Measurements from ENCODE around the gene MMP15.

The MMP15 gene

DNA sequence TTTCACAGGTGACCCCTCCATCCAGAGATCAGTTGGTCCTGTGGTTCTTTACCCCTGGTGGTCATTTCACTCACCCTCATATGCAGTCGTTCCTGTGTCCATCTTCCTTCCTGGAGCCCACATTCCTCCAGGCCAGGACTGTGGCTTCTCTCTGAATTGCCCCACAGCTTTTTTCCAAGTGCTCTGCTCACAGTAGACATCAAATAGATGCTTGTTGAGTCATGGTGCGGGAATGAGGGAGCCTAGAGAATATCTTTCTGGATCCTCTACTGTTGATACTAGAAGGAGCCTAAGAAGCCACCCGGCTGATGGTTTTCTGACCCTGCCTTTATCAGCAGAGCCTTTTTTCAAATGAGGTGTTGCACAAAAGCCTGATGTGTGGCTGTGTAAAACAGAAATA is 13.9 kb upstream of the MMP15 start:
- Histone ChIP-seq H3K4me3 (replicated peaks; ENCODE audit: low read depth, low read length) (no peak overlapping the region), H3K36me3 (ENCODE audit: control insufficient read depth, insufficient read depth, low read length) (peaks cover 22% of the 10 kb centered on the region), H3K27me3 (replicated peaks; ENCODE audit: control insufficient read depth, insufficient read depth, low read length) (no peaks in the 10 kb centered on the region)
- no peak for DNase-seq (ENCODE audit: extremely low read depth, insufficient read length)
- TF ChIP-seq, protein P1, sequence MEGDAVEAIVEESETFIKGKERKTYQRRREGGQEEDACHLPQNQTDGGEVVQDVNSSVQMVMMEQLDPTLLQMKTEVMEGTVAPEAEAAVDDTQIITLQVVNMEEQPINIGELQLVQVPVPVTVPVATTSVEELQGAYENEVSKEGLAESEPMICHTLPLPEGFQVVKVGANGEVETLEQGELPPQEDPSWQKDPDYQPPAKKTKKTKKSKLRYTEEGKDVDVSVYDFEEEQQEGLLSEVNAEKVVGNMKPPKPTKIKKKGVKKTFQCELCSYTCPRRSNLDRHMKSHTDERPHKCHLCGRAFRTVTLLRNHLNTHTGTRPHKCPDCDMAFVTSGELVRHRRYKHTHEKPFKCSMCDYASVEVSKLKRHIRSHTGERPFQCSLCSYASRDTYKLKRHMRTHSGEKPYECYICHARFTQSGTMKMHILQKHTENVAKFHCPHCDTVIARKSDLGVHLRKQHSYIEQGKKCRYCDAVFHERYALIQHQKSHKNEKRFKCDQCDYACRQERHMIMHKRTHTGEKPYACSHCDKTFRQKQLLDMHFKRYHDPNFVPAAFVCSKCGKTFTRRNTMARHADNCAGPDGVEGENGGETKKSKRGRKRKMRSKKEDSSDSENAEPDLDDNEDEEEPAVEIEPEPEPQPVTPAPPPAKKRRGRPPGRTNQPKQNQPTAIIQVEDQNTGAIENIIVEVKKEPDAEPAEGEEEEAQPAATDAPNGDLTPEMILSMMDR (IDR thresholded peaks at IDR 0.05; ENCODE audit: insufficient read depth, low read length, poor library complexity, severe bottlenecking): no peak

DNA sequence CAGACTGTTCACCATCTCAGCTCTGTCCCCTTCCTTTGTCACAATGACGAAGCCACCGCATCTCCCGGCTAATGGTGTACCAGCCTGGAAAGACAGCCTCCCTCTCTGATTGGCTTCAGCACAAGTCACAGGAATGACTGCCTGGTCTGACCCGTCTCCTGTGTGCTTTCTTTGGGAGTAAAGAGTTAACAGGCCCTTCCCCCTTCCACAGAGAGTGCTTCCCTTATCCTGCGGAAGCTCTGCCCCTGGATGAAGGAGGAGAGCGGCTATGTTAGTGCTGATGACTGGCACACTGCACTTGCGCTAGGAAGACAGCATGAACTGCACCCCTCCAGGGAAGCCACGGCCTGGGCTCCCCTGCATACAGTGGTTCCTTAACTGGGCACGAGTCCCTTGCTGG is 13.1 kb upstream of the MMP15 start:
- no peaks in the 10 kb centered on the region for H3K27me3 ChIP-seq (replicated peaks; ENCODE audit: control insufficient read depth, insufficient read depth, low read length)
- no peak for DNase-seq (ENCODE audit: extremely low read depth, insufficient read length)
- TF ChIP-seq, protein P1 (IDR thresholded peaks at IDR 0.05; ENCODE audit: insufficient read depth, low read length, poor library complexity, severe bottlenecking): no peak
- H3K36me3 ChIP-seq (ENCODE audit: control insufficient read depth, insufficient read depth, low read length): peaks cover 24% of the 10 kb centered on the region
- no peak overlapping the region for H3K4me3 ChIP-seq (replicated peaks; ENCODE audit: low read depth, low read length)

DNA sequence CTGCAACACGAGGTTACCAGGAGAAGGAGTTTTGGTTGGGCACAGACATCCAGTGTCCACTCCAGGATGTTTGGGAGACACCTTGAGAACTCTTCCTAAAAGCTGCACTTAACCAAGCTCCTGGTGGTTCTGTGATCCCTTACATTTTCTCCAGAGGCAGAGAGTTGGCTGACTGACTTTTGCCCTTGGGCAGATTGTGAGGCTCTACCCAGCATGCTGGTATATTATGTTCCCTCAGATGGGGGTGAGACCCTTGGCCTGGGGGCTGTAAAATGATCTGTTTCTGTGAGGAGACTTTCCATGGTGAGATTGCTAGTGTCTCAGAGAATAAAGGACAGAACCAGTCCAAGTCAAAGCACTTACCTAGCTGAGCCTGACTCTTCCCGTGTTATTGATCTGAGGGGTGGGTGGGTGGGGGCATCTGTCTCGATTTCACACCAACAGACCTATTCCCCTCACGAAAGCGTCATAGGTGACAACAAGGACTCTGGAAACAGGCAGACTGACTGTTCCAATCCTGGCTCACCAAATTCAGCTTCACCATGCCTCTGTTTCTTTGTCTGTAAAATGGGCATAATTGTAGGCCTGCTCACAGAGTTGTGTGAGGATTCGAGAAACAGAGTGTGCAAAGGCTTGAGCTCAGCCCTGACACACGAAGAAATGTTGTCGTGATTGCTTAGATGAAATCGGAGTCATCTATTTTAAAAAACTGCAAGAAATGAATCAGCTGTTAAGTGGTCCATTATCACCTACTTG is 12.2 kb upstream of the MMP15 start:
- H3K4me3 ChIP-seq (replicated peaks; ENCODE audit: low read depth, low read length): no peak overlapping the region
- DNase-seq (ENCODE audit: extremely low read depth, insufficient read length): no peak
- peaks cover 24% of the 10 kb centered on the region for H3K36me3 ChIP-seq (ENCODE audit: control insufficient read depth, insufficient read depth, low read length)
- H3K27me3 ChIP-seq (replicated peaks; ENCODE audit: control insufficient read depth, insufficient read depth, low read length): no peaks in the 10 kb centered on the region
- TF ChIP-seq, protein P1 (IDR thresholded peaks at IDR 0.05; ENCODE audit: insufficient read depth, low read length, poor library complexity, severe bottlenecking): no peak

DNA sequence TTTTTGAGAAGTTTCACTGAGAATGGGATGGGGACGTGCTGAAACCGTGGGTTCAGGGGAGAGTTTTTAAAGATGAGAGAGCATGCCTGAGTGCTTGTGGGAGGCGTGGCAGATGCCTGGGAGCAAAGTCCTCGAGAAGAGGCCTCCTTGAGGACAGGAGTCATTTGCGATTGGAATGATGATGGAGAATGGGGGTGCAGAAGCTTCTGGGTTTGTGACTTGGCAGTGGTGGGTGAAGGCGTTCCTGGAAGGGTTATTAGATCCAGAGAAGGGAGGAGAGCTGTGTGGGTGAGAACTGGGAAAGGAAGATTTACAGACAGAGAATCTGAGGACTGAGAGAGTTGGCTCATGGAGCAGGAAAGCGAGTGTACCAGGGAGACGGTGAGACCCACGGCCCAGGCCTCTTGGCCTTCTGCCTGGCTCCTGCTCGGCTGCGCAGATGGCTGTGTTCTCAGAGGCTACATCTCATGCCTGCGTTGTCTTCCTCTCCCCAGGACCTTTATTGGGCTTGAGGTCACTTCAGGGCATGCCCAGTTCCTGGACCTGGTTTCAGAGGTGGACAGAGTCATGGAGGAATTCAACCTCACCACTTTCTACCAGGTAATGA is 8.6 kb upstream of the MMP15 start:
- Histone ChIP-seq H3K4me3 (replicated peaks; ENCODE audit: low read depth, low read length) (no peak overlapping the region), H3K36me3 (ENCODE audit: control insufficient read depth, insufficient read depth, low read length) (peaks cover 16% of the 10 kb centered on the region), H3K27me3 (replicated peaks; ENCODE audit: control insufficient read depth, insufficient read depth, low read length) (no peaks in the 10 kb centered on the region)
- TF ChIP-seq, protein P1 (IDR thresholded peaks at IDR 0.05; ENCODE audit: insufficient read depth, low read length, poor library complexity, severe bottlenecking): no peak
- no peak for DNase-seq (ENCODE audit: extremely low read depth, insufficient read length)

DNA sequence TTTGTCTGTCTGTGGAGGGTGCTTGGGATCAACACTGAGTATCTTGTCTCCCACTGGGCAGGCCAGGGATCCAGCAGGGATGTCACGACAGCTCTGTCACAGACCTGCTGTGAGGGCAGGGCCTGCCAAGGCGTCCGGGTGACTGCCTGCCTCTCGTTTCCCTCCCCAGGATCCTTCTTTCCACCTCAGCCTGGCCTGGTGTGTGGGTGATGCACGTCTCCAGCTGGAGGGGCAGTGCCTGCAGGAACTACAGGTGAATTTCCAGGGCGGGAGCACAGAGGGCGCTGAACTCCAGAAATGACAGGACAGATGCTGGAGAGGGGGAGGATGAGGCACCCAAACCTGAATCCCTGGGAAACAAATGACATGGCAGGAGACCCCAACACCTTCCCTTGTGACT is 6.8 kb upstream of the MMP15 start:
- no peaks in the 10 kb centered on the region for H3K27me3 ChIP-seq (replicated peaks; ENCODE audit: control insufficient read depth, insufficient read depth, low read length)
- H3K36me3 ChIP-seq (ENCODE audit: control insufficient read depth, insufficient read depth, low read length): peaks cover 10% of the 10 kb centered on the region; the same call in 1 of the 2 replicates
- TF ChIP-seq, protein P1 (IDR thresholded peaks at IDR 0.05; ENCODE audit: insufficient read depth, low read length, poor library complexity, severe bottlenecking): no peak
- H3K4me3 ChIP-seq (replicated peaks; ENCODE audit: low read depth, low read length): no peak overlapping the region
- DNase-seq (ENCODE audit: extremely low read depth, insufficient read length): no peak
